ENCODE measurements around the gene AVPI1. TPM values are rescaled to one million over a fixed set of nuclear protein-coding genes. Genes with fewer than 3 reads are reported as not detected.

Gene AVPI1
- total and polyA plus RNA-seq, 12 donors: 5.3 to 41.0 (median 9.1) TPM

GRCh38 chr10:97632949-97633884, 53.8 kb downstream of the AVPI1 start, which contains the start of gene MORN4:
Gene MORN4 (minus strand): TSS chr10:97633500. CDS start chr10:97619653, 13,847 bp downstream.
- intact Hi-C loops (cut with DNase I): loop anchor here in 1 of 10 donors (10.0 kb wide), 1 partner anchor 208 kb away; the partner anchor contains the start of gene PGAM1
- peak; percentile 93 to 96 for DNase-seq
- H3K36me3 ChIP-seq: no peaks in the 10 kb centered on the region
- no peaks in the 10 kb centered on the region for H3K27me3 ChIP-seq
- peak within 1 kb of the TSS in 9 of 10 donors; percentile 25 to 77 (median 62) for H3K27ac ChIP-seq
- H3K4me1 ChIP-seq: peaks cover 0 to 14% (median 9%) of the 10 kb centered on the region in 9 donors
- no peaks in the 10 kb centered on the region for H3K9me3 ChIP-seq
- TF ChIP-seq, protein P1, sequence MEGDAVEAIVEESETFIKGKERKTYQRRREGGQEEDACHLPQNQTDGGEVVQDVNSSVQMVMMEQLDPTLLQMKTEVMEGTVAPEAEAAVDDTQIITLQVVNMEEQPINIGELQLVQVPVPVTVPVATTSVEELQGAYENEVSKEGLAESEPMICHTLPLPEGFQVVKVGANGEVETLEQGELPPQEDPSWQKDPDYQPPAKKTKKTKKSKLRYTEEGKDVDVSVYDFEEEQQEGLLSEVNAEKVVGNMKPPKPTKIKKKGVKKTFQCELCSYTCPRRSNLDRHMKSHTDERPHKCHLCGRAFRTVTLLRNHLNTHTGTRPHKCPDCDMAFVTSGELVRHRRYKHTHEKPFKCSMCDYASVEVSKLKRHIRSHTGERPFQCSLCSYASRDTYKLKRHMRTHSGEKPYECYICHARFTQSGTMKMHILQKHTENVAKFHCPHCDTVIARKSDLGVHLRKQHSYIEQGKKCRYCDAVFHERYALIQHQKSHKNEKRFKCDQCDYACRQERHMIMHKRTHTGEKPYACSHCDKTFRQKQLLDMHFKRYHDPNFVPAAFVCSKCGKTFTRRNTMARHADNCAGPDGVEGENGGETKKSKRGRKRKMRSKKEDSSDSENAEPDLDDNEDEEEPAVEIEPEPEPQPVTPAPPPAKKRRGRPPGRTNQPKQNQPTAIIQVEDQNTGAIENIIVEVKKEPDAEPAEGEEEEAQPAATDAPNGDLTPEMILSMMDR (IDR thresholded peaks at IDR 0.05): no peak
- WGBS, 2 donors: 3% methylated on average over 60 to 62 of the region's 62 CpGs
- H3K4me3 ChIP-seq: peak within 1 kb of the TSS; percentile 33 to 81 (median 71)
- ATAC-seq: peak; percentile 98 to 100 (median 100)

DNA sequence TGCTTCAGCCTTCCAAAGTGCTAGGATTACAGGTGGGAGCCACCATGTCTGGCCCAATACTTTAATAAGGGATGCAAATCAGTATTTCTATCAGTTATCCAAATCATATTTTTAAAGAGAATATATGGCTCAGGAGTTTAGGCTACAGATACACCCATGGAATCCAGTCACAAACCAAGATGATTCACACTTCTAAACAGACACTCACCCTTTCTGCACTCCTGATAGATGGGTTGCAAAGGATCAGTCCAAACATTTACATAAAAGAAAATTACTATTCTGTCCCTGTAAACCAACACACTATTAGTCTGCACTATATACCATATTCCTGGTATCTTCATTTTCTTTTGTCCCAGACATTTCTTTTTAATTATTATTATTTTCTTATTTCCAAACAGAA, 55.9 kb downstream of the AVPI1 start:
- ATAC-seq: no peak
- intact Hi-C loops (cut with DNase I): loop anchor here in 1 of 10 donors (10.0 kb wide), 1 partner anchor 206 kb away; the partner anchor contains the start of gene PGAM1

DNA sequence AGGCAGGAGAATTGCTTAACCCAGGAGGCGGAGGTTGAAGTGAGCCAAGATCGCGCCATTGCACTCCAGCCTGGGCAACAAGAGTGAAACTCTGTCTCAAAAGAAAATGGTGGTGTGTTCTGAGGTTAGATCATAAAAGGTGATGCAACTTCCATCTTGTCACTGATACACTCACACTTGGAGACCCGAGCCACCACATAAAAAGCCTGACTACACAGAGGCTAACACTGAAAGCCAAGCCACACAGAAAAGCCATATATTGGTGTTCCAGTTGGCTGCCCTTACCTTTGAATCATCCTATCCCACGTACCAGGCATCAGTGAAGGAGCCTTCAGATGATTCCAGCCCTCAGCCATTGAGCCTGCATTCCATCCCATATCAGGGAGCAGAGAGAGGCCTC, 57.8 kb downstream of the AVPI1 start:
- TF ChIP-seq, protein P1 (IDR thresholded peaks at IDR 0.05): no peak
- Histone ChIP-seq H3K36me3 (no peaks in the 10 kb centered on the region), H3K4me1 (peaks cover 0 to 24% (median 11%) of the 10 kb centered on the region in 9 donors), H3K27me3 (no peaks in the 10 kb centered on the region), H3K4me3 (no peak overlapping the region), H3K9me3 (no peaks in the 10 kb centered on the region), H3K27ac (no peak overlapping the region)
- no peak for DNase-seq
- ATAC-seq: no peak
- intact Hi-C loops (cut with DNase I): no loop called here
- 96 to 100% methylated on average over 5 of the region's 5 CpGs for WGBS, 2 donors

More for the DNA sequence above, 55.9 kb downstream of the AVPI1 start:
- H3K36me3 ChIP-seq: no peaks in the 10 kb centered on the region
- TF ChIP-seq, protein P1 (IDR thresholded peaks at IDR 0.05): no peak
- no peak overlapping the region for H3K27ac ChIP-seq
- no peaks in the 10 kb centered on the region for H3K9me3 ChIP-seq
- H3K4me1 ChIP-seq: peaks cover 0 to 24% (median 11%) of the 10 kb centered on the region in 9 donors
- H3K27me3 ChIP-seq: no peaks in the 10 kb centered on the region
- no peak overlapping the region for H3K4me3 ChIP-seq
- DNase-seq: no peak

DNA sequence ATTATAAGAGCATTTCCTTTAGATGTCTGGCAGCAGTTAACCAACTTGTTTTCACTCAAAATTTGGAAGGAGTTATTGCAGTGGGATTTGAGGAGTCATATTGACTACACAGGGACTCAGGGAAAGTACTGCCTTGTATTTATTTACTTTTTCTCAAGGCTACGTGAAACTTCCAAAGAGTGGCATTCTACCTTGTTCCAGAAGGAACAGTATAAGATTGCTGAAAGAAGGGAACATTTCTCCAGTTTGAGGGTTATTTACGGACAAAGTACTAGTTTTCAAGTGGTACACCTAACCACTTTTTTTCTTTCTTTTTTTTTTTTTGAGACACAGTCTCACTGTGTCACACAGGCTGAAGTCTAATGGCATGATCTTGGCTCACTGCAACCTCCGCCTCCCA, 58.8 kb downstream of the AVPI1 start:
- DNase-seq (no peak), ATAC-seq (no peak)
- TF ChIP-seq, protein P1 (IDR thresholded peaks at IDR 0.05): no peak
- H3K27ac ChIP-seq: peak overlapping the region in 3 of 10 donors; percentile 20 to 53 (median 45)
- intact Hi-C loops (cut with DNase I): no loop called here
- H3K9me3 ChIP-seq: no peaks in the 10 kb centered on the region
- 88 to 89% methylated on average over 3 of the region's 3 CpGs for WGBS, 2 donors
- H3K36me3 ChIP-seq: no peaks in the 10 kb centered on the region
- H3K4me3 ChIP-seq: no peak overlapping the region
- peaks cover 0 to 20% (median 7%) of the 10 kb centered on the region in 9 donors for H3K4me1 ChIP-seq
- H3K27me3 ChIP-seq: no peaks in the 10 kb centered on the region
